GM10847 (cell line): ENCODE measurements around the gene PRKN.

Experiments used
- POLR2A ChIP-seq: IDR thresholded peaks from 2 replicates; pipeline ENCODE4 v1.6.1; 2011; ENCODE audit not compliant: insufficient read length; ENCODE audit errors: extremely low read depth

Gene PRKN

DNA sequence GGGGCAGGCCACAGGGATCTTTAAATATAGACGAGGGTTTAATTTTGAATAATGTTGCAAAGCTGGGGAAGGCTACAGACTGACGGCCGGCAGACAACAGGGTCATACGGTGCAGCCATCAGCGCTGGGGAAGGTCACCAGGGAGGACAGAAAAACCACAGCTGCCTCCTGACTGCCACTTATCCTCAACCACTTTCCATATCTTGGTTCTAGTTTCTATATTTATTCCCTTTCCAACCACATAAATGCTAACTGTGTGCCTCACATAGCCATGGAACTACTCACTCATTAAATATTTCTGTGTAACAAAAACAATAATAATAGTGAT lies 1368.0 kb downstream of the PRKN start:
- TF ChIP-seq POLR2A, result no peak

DNA sequence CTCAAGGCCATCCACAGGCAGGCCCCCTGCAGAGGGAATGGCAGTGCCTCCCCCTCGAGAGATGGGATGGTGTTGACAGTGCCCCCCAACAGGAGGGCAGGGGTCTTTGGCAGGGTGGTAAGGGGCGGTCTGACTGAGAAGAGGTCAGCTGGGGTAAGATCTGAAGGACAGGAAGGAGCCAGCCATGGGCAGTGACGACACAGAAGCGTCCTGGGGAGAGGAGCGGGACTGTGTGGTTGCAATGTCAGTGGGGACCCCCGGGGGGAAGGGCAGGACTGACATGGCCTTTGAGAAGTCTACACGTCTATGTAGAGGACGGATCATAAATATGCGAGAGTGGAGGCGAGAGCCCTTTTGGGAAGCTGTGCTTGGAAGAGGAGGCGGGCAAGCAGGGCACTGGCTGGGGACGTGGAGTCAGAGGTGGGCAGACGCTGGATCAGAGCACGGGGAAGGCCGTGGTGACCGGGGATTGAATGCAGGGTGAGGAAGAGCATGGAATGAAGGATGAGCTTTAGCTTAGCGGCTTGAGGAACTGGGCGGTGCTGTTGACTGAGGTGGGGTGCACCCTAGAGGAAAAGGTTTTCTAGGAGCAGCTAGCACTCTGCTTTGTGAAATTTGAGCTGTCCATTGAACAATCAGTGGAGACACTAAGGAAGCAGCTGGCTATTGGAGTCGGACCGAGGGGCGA lies 1371.3 kb downstream of the PRKN start:
- no peak for TF ChIP-seq POLR2A

DNA sequence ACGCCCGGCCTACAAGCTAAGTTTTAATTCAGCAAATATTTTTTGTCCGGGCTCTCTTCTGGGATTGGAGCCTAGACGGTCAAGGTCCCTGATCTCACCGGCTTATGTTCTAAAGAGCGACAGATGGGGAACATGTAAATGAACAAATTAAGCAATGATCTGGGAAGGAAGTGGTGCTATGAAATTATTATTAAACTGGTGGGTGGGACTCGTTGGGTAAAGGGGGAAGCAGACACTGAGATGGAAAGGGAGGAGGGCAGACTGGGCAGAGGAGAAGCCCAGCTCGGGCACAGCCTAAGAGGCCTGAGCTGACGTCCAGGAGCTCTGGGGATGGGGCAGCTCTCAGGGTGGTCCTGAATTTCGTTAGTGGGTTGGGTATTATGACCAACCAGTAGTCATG lies 1371.9 kb downstream of the PRKN start:
- TF ChIP-seq POLR2A, result no peak

DNA sequence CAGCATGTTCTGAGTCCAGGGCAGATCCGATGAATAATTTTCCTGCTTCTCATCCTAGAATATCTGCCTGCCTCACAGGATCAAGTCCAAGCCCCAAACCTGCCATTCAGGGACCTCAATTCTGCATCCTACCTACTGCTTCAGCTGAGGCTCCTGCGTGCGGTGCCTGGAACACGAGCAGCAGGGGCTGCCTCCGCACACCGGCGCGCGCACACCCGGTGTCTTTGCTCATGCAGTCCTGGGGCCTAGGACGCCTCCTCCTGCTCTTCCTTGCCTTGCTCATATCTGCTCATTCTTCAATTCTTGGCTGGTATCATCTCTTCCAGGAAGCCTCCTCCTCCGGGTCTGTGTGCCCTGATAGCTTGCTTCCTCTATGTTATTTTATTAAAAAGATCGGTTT lies 1372.6 kb downstream of the PRKN start:
- no peak for TF ChIP-seq POLR2A

DNA sequence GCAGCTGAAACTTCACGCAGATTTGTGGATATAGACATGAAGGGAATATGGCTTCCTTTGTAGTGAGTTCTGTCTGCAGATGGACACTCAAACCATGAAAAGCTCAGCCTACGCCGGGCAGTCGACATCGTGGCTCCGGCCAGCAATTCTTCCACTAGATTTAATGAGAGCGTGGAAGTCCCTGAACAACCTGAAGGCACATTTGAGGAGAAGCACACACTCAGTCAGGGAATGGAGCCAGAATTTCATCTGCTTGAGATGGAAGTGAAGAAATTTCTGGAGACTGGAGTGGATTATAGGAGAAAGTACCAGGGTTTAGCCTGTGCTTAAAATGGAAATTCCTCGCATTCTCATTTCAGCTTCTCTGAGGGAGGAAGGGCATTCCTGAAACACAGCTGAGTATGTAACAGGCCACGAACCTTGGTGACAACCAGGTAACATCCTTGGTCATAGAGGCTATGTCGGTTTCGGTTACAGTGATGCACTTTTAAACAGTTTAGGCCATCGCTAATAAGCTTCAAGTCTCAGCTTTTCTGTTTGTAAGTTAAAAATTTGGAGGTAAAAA lies 1373.2 kb downstream of the PRKN start:
- TF ChIP-seq POLR2A, result no peak

DNA sequence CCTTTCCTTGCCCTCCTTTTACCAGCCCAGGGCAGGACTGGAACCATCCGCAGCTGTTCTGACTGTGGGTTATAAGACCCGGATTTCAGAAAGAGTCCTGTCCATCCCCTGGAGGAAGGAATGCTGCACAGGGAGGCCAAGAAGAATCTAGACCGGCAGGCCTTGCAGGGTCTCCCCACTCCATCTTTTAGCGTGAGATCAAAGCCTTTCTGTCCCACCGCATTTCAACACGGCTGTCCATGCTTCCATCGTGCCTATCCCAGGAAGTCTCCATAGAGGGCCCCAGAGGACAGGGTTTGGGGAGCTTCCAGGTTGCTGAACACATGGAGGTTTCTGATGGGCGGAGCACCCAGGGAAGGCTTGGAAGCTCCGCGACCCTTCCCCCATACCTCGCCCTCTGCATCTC lies 1374.4 kb downstream of the PRKN start:
- TF ChIP-seq POLR2A, result no peak

DNA sequence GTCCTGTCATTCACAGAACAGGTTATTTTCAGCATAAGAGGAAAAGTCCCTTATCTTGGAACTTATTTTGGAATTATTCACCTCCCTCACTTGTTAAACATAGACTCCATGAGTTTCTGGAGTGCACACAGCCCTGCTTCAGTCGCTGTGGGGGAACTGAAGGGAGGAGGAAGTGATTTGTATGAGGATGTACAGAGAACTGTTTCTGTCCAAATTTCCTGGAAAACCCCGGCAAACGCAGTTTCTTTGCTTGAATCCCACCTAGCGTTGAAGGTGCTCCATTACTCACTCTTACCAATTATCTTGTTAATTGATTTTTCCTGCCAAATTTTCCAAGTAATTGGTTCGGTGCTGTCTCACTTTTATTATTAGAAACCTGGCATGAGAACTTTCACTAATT lies 1375.7 kb downstream of the PRKN start:
- no peak for TF ChIP-seq POLR2A

DNA sequence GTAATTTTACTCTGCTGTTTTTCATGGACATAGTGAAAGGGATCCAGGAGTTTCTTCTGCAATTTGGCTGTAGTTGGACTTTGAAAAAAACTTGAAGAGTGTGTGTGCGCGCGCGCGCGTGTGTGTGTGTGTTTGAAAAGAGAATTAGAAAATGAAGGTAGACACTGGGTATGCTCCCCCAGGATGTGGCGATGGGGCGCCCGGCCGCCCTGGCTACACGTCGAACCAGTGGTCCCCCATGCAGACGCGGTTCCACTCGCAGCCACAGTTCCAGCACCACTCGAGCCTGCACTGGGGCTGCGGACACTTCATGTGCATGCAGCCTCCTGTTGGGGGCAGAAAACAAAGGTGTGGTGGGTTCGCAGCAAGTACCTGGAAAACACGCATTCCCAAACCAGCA lies 1377.7 kb downstream of the PRKN start:
- TF ChIP-seq POLR2A, result no peak

DNA sequence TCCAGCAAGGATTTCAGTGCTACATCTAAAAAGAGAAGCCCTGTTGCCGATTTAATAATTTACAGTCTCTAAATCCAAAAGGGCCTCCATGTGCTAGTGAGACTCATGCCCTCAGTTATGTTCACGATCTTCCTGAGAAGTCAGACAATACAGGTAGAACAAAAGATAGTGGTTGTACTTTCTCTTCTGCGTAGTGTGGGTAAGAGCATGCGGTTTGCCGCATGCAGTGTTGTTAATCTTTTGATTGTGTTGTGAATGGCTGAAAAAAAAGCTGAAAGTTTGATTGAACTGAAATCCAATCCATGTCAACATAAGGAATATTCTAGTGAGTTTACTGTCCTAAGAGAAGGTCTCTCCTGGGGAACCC lies 1379.0 kb downstream of the PRKN start:
- no peak for TF ChIP-seq POLR2A

DNA sequence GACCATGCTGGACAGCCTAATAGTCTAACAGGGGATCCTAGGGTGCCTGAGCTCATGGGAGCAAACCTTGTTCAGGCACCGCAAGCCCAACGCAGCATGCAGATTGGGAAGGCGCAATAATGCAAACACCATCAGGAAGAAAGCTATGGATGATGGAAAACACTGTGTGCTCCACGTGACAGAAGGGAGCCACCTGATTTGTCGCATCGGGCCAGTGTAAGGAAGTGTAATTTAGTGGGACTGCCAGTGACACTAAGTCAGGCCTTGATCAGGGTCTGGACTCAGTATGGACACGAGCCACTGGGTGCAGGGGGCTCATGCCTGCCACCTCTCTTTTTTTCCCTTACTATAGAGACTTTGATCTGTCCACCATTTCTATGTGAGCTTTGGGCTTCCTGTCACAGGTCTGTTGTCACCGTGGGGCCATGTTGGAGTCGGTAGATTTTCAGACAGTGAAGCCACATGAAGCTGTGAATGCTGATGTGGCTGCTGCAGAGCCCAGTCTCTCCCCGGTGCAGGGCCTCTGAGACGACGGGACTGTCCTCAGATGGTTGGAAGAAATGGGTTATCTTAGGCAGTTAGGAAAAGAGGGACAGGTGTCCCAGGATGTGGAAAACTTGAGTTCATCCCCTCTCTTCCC lies 1379.5 kb downstream of the PRKN start:
- TF ChIP-seq POLR2A, result no peak

DNA sequence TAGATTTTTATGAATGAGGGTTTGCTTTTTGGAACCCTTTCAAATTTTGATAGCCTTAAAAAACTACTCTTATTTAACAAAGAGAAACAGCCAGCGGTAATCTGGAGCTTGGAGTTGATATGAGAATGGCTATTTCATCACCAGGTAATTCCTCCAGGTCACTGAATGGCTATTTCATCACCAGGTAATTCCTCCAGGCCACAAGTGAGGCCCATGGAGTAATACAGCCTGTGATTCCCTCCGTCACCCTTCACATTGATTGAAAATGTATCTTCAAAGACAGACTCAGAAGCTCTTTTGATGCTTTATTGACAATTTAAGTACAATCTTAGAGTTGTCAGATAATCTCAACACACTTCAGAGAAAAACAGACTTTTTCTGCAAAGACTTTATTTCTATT lies 1380.4 kb downstream of the PRKN start:
- no peak for TF ChIP-seq POLR2A

DNA sequence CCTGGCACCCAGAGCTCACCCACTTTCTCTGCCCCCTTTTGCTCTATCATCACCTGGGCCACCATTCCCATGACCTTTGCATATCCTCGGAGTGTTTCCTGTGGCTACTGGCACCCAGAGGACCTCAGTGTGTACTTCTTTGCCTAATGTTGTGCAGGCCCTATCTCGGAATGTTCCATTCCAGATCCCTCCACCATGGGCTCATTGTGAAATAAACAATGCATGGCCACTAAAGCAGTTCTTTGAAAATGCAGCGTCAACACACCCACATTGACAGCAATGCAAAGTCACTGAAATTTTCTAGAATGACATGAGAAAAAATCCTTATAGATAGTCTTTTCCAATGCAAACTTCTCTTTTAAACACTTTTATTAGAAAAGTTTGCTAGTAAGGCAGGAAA lies 1380.8 kb downstream of the PRKN start:
- TF ChIP-seq POLR2A, result no peak

DNA sequence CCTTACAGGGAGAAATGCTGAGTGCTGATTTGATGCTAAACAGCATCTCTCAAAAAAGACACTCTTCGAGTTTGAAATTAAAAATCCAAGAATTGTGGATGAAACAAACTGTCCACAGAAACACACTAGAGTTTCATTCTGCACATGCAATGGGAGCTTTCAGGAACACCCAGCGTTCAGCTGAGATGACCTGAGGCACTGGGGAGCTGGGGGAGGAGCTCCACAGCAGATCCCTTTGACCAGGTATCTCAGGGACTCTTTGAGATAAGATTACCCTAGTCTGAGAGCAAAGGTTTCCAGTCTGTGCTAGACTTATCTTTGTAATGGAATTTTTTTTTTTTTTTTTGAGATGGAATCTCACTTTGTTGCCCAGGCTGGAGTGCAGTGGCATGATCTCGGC lies 1382.9 kb downstream of the PRKN start:
- no peak for TF ChIP-seq POLR2A

DNA sequence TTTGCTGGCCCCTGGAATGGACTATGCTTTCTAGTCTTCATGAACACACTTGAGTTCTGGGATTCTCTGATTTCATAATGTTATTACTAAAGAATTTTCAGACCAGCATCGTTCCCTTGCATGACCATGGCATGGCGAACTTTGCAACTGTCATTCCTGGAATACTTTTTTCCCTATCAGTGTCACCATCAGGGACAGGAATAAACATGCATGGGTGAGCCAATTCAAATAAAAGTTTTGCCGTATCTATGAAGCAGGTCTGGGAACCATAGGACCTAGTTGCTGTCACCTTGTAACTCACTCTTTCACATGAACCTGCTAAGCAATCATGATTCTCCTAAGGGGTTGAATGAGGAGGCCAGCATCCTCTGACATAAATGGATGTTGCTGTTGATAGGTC lies 1385.5 kb downstream of the PRKN start:
- TF ChIP-seq POLR2A, result no peak

DNA sequence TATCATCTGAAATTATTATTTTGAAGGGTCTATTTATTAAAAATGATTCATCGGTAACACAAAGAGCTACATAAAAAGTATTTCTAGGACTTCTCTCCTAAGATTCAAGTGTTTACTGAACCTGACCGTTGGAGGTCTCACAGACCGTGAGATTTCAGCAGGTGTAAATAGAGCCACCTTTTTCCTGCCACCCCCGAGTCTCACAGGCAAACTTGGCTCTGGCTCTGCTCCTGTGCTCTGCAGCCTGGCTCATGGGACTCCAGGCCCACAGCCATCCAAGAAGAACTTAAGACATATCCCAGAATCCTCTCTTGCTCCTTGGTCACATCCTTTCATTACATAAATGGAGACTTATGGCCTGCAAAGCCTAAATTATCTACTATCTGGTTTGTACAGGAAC lies 1385.9 kb downstream of the PRKN start:
- no peak for TF ChIP-seq POLR2A

DNA sequence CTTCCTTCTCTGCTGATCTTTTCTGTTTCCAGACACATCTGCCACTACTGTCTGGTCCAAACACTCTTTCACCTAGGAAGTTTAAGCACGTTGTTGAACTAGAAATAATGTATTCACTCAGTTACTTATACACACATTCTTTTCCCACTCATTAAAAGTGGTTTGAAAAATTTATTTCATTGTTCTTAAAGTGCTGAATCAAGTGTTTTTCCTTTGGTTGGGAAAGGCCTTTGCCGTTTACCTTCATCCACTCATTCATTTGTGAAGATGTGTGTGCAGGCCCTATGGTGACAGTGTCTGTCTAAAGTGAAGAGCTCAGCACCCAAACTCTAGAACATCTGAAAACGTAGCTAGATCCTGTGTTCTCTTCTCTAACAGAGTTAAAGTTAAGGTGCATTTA lies 1389.6 kb downstream of the PRKN start:
- TF ChIP-seq POLR2A, result no peak

DNA sequence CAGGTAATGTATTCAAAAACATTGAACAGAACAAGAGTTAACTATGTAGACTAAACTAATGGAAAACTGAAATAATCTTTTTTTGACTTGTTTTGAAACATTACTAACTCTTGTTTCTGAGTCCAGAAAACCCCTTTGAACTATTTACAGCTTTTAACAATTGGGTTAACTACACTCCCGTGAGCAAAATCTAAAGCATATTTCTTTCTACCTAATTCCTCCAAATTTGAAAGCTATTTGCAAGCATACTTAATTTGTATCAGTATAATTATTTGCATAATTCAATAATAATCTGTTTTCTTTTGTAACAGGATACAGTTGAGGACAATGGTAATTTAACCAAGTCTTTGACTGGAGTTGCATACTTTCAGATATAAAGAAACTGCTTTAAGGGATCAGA lies 1391.1 kb downstream of the PRKN start:
- no peak for TF ChIP-seq POLR2A

DNA sequence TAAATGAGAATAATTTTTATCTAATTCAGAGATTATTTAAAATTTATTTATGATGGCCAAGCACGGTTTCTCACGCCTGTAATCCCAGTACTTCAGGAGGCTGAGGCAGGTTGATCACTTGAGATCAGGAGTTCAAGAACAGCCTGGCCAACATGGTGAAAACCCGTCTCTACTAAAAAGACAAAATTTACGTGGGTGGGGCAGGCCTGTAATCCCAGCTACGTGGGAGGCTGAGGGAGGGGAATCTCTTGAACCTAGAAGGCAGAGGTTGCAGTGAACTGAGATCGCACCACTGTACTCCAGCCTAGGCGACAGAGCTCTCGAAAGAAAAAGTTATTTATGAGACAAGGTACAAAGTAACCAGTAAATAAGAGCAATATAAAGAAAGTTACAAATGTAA lies 1394.2 kb downstream of the PRKN start:
- TF ChIP-seq POLR2A, result no peak
